GM19351 (cell line): Measurements from ENCODE around the gene GPR78.

Experiments
- ATAC-seq: cut with Tn5 transposase; IDR thresholded peaks from one replicate; pipeline ENCODE4 v1.9.1; 2021; ENCODE audit warnings: mild to moderate bottlenecking, moderate library complexity; ENCODE audit not compliant: unreplicated experiment

Gene GPR78

GRCh38 chr4:8583655-8584025 is 3.4 kb downstream of the GPR78 start:
- ATAC-seq: no peak

- ATAC-seq: no peak
Observed at GRCh38 chr4:8585186-8585585, 5.0 kb downstream of the GPR78 start.

GRCh38 chr4:8585721-8586212 is 5.6 kb downstream of the GPR78 start:
- no peak for ATAC-seq

GRCh38 chr4:8586246-8586645 is 6.1 kb downstream of the GPR78 start:
- no peak for ATAC-seq

GRCh38 chr4:8586671-8587468 is 6.7 kb downstream of the GPR78 start:
- ATAC-seq: no peak

GRCh38 chr4:8587469-8588195 is 7.4 kb downstream of the GPR78 start:
- ATAC-seq: no peak

DNA sequence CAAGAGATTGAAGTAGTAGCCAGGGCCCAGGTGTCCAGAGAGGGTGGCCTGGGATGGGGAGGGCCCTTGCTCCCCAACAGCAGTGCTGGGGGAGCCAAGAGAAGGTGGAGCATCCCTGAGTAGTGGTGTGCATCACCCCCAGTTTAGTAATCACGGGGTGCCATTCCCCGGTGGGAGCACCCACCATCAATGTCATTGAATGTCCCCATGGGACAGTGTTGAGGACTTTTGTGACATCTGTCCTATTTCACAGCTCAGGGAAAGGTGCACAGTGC is 7.9 kb downstream of the GPR78 start:
- ATAC-seq: no peak

GRCh38 chr4:8589336-8589735 is 9.1 kb downstream of the GPR78 start:
- no peak for ATAC-seq

- no peak for ATAC-seq
Observed at GRCh38 chr4:8589823-8590545, 9.8 kb downstream of the GPR78 start.

DNA sequence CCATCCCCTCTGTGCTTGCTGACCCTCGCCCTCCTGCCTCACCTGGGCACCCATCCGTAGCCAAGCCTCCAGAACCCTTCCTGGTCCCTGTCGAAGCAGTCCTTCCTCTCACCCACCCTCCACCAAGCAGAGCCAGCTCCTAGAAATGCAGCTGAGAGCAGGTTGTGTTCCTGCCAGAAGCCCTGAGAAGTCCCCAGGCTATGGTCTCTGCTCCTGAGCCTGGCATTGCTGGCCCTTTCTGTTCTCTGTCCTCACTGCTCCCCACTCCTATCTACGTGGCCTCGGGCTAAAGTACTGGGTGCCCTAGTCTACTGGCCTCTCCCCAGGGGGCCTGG is 10.3 kb downstream of the GPR78 start:
- ATAC-seq: no peak

DNA sequence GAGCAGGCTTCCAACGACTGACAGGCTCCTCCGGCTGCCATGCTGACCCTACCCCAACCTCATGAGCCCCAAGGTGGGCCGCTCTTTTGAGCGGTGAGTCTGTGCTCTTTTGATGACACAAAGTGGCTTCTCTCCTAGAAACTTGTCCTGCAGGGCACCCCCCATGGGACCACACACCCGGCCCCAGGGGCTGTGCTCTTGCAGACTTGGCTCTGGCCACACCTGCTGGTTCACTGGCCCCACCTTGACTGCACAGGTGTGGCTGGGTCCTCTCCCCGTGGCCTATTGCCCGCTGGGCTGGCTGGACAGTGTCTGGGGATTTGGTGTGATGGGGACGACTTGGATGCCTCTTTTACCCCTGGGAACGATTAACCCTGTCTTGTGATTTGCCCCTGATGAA is 10.9 kb downstream of the GPR78 start:
- ATAC-seq: no peak

GRCh38 chr4:8591626-8592365 is 11.6 kb downstream of the GPR78 start:
- ATAC-seq: no peak

DNA sequence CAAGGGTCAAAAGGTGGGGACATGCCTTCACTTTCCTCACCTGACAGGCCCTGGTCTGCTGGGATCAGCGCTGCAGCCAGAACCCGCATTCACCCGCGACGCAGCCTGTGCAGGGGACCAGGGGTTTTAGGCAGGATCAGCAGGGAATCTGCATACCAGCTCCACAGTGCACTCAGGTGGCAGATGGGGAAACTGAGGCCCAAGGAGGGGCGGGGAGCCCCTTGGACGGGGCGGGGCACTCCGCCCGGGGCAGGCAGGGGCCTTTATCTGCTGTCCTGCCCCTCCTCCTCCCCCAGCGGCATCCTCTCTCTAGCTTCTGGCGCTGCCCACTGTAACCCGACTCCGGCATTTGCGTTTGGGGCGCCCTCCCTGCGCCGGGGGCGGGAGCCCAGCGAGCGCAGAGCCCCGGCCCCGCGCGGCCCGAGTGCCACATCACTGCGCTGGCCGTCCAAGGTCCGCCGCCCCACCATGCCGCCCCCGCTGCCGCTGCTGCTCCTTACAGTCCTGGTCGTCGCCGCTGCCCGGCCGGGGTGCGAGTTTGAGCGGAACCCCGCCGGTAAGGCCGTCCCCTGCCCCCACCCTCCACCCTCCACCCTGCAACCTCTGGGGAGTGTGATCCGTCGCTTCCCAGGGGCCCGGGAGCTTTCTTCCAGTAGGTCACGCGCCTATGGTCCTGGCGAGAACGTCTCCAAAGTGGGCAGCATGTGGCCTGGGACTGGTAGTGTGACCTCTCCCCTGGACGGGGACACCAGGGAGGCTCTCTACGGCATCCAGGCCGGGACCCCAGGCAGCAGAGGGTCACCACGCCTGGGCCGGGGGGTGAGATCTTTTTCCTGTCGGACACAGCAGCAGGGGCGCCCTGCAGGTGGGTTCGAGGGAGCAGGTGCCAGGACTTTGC is 12.4 kb downstream of the GPR78 start, which contains the start of gene CPZ:
Gene CPZ (plus strand): TSS at position 400 of the 898 bp plus-strand sequence. CDS start 69 bp downstream, at position 469.
- no peak for ATAC-seq

DNA sequence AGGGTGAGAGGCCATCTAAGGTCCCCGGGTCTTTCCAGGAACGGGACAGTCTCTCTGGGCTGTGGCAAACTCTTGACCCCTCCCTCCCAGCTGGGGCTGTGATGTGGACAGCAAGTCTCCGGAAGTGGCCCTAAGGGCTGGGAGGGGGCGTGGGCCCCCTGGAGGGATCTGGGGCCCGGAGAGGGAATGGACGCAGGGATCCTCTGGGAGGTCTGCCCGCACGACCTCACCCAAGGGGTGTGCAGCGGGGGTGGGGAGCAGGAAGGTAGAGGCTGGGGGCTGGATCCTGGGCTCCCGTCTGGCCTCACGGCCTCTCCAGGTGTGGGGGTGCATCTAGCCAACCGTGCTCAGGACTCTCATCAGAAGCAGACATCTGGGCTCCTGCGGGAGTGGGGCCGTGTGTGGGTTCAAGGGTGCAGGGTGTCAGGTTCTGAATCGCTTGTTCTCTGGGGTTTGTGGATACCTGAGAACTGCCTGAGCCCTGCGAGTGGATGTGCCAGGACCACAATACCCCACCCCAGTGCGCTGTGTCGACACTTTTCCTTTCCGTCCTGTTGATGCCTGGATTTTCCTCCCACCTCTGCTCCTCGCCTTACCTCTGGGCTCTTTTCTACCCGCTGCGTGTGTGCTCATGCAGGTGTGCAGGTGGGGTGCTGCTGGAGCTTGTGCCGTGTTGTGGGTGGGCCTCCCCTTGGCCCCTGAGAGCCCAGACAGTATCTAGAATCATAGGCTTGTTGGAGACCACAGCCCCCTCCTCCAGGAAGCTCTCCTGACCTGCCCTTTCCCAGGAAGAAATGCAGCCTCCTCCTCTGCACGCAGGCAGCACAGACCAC is 13.3 kb downstream of the GPR78 start:
- ATAC-seq: no peak

- ATAC-seq: peak; percentile 63
Observed at GRCh38 chr4:8594097-8595038, 14.2 kb downstream of the GPR78 start.

DNA sequence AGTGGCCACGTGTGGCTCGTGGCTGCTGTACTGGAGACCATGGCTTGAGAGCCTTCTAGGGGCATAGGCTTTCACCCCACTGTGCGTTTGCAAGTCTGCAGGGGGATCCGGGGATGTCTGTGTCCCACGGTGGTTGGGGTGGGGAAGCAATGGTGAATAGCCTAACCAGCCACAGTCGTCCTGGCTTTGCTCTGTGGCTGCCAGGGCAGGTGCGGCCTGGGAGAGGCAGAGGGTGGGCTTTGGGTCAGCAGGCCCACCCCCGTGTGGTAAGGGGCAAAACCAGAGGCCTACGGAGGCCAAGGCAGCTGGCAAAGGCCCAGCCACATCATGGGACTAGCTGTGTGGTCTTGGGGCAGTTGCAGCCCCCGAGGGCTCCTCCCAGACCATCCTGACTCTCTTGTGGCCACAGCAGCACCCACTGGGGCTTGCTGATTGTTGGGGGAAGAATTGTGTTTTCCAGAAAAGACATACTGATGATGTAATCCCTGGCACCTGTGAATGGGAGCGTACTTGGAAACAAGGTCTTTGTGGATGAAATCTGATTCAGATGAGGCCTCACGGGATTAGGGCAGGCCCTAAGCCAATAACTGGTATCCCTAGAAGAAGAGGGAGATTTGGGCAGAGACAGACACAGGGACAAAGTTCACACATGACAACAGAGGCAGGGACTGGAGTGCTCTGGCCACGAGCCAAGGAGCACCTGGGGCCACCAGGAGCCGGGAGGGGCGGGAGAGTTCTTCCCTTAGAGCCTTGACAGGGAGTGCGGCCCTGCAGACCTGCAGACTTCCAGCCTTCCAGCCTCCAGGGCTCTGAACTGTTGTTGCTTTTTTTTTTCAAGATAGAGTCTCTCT is 15.3 kb downstream of the GPR78 start:
- no peak for ATAC-seq

DNA sequence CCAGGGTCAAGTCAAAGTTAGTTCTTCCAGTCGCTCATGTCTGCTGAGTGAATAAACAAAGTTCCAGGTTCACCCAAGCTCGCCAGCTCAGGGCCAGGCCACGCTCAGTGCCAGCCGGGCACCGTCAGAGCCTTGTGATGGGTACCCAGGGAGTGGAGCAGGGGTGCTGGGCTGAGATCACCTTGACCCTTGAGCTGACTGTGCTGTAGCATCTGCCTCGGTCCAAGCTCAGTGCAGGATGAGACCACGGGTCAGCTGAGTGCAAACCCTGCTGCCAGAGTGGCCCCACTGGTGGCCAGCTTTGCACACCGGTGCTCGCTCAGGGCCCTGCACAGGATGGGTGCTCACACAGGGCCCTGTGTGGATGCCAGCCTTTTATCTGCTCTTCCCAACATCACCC is 16.7 kb downstream of the GPR78 start:
- no peak for ATAC-seq
